GM19468 (cell line): ENCODE measurements around the gene ZNF101.

Experiments used
- ATAC-seq: cut with Tn5 transposase; IDR thresholded peaks from one replicate; pipeline ENCODE4 v1.9.1; 2021; ENCODE audit warnings: mild to moderate bottlenecking, moderate library complexity, moderate number of reproducible peaks; ENCODE audit not compliant: unreplicated experiment; ENCODE audit errors: extremely low read depth

The ZNF101 gene

GRCh38 chr19:19637523-19638251 is 31.0 kb upstream of the ZNF101 start:
- ATAC-seq = no peak

GRCh38 chr19:19642506-19643157 is 26.0 kb upstream of the ZNF101 start:
- ATAC-seq = no peak

GRCh38 chr19:19643158-19644053 is 25.2 kb upstream of the ZNF101 start, which contains the start of gene GMIP:
Gene GMIP, minus strand, starts transcription at chr19:19643657. Its CDS starts 128 bp downstream, at chr19:19643529.
- ATAC-seq = no peak

GRCh38 chr19:19644054-19644388 is 24.6 kb upstream of the ZNF101 start:
- no peak for ATAC-seq

GRCh38 chr19:19645233-19645870 is 23.3 kb upstream of the ZNF101 start:
- ATAC-seq = no peak

- no peak for ATAC-seq
Observed at GRCh38 chr19:19647037-19647835, 21.4 kb upstream of the ZNF101 start.

- ATAC-seq = no peak
Observed at GRCh38 chr19:19649155-19649554, 19.5 kb upstream of the ZNF101 start.

GRCh38 chr19:19649580-19649995 is 19.1 kb upstream of the ZNF101 start:
- ATAC-seq = no peak

GRCh38 chr19:19650331-19650730 is 18.3 kb upstream of the ZNF101 start:
- no peak for ATAC-seq

- ATAC-seq = no peak
Observed at GRCh38 chr19:19651076-19651475, 17.6 kb upstream of the ZNF101 start.

GRCh38 chr19:19652482-19653295 is 15.9 kb upstream of the ZNF101 start:
- no peak for ATAC-seq

GRCh38 chr19:19653597-19654147 is 15.0 kb upstream of the ZNF101 start:
- ATAC-seq = no peak

GRCh38 chr19:19654441-19654840 is 14.2 kb upstream of the ZNF101 start:
- ATAC-seq = no peak

GRCh38 chr19:19655051-19655594 is 13.5 kb upstream of the ZNF101 start:
- no peak for ATAC-seq

GRCh38 chr19:19655641-19656343 is 12.8 kb upstream of the ZNF101 start:
- no peak for ATAC-seq

- no peak for ATAC-seq
Observed at GRCh38 chr19:19656451-19657396, 11.9 kb upstream of the ZNF101 start.

- no peak for ATAC-seq
Observed at GRCh38 chr19:19657397-19657783, 11.2 kb upstream of the ZNF101 start.
